GM12801 (cell line): ENCODE data around the gene PEX16.

ENCODE experiments used
- TF ChIP-seq, protein P1 (sequence below): IDR thresholded peaks from one replicate; pipeline ENCODE4 v1.5.1; 2011; ENCODE audit warnings: control low read depth; ENCODE audit not compliant: insufficient read length; ENCODE audit errors: extremely low read depth

PEX16 gene

DNA sequence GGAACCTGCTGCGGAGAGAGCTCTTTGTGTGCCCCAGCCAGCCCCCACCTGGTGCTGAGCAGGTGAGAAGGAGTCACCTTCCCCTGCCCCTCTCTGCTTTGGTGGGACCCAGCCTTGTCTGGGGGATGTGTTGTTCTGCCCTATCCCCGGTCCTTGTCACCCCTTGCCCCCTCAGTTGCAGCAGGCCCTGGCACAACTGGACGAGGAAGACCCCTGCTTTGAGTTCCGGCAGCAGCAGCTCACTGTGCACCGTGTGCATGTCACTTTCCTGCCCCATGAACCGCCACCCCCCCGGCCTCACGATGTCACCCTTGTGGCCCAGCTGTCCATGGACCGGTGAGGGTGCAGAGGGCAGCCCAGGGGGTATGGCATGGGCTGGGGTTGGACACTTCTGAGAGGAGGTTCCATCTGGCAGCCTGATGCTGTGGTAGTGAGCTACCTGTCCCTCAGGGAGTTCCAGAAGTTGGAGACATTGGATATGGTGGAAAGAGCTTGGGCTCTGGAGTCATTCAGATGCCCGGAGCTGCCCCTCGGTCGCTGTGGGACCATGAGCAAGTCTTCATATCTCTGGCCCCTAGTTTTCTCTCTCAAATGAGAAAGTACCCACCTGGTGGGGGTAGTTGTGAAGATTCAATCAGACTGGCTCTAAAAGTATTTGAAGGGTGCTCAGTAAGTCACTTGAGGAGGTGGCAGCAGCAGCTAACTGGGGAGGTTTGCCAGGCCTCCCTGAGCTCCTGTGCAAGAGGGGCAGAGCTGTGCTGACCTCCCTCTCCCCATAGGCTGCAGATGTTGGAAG lies 9.1 kb upstream of the PEX16 start:
- TF ChIP-seq, protein P1, sequence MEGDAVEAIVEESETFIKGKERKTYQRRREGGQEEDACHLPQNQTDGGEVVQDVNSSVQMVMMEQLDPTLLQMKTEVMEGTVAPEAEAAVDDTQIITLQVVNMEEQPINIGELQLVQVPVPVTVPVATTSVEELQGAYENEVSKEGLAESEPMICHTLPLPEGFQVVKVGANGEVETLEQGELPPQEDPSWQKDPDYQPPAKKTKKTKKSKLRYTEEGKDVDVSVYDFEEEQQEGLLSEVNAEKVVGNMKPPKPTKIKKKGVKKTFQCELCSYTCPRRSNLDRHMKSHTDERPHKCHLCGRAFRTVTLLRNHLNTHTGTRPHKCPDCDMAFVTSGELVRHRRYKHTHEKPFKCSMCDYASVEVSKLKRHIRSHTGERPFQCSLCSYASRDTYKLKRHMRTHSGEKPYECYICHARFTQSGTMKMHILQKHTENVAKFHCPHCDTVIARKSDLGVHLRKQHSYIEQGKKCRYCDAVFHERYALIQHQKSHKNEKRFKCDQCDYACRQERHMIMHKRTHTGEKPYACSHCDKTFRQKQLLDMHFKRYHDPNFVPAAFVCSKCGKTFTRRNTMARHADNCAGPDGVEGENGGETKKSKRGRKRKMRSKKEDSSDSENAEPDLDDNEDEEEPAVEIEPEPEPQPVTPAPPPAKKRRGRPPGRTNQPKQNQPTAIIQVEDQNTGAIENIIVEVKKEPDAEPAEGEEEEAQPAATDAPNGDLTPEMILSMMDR, result no peak

DNA sequence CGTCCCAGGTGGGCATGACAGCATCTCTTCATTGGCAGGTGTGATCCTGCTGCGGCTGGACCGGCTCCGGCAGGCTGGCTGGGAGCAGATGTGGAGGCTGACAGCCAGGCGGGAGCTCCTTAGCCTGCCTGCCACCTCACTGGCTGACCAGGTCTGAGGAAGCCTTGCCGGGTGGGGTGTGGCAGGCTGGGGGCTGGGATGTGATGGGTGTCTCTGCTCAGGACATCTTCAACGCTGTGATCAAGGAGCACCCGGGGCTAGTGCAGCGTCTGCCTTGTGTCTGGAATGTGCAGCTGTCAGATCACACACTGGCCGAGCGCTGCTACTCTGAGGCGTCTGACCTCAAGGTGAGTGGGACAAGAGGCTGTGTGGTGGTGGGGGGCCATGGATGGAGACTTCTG lies 8.3 kb upstream of the PEX16 start:
- TF ChIP-seq, protein P1, result no peak

DNA sequence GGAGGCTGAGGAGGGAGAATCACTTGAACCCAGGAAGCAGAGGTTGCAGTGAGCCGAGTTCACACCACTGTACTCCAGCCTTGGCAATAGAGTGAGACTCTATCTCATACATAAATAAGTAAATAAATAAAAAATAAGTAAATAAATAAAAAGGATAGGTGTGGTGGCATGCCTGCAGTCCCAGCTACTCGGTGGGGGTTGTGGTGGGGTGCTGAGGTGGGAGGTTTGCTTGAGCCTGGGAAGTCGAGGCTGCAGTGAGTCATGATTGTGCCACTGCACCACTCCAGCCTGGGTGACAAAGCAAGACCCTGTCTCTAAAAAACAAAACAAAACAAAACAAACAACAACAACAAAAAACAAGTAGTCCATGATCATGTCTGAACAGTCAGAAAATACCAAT lies 7.9 kb upstream of the PEX16 start:
- TF ChIP-seq, protein P1, result no peak

DNA sequence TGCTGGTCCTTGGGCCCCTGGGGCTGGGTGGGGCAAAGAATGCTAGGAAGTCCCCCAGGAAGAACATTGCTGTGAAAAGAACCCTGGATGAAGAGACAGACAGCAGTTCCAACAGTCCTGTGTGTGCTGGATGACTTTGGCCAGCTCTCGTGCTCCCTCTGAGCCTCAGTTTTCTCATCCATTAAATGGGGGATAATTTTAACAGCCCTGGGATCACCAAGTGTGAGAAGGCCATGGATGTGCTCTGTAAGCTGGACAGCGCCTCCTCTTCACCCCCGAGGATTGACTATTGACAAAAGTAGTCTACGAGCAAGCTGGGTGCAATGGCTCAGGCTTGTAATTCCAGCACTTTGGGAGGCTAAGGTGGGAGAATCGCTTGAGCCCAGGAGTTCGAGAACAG lies 7.2 kb upstream of the PEX16 start:
- TF ChIP-seq, protein P1, result no peak

DNA sequence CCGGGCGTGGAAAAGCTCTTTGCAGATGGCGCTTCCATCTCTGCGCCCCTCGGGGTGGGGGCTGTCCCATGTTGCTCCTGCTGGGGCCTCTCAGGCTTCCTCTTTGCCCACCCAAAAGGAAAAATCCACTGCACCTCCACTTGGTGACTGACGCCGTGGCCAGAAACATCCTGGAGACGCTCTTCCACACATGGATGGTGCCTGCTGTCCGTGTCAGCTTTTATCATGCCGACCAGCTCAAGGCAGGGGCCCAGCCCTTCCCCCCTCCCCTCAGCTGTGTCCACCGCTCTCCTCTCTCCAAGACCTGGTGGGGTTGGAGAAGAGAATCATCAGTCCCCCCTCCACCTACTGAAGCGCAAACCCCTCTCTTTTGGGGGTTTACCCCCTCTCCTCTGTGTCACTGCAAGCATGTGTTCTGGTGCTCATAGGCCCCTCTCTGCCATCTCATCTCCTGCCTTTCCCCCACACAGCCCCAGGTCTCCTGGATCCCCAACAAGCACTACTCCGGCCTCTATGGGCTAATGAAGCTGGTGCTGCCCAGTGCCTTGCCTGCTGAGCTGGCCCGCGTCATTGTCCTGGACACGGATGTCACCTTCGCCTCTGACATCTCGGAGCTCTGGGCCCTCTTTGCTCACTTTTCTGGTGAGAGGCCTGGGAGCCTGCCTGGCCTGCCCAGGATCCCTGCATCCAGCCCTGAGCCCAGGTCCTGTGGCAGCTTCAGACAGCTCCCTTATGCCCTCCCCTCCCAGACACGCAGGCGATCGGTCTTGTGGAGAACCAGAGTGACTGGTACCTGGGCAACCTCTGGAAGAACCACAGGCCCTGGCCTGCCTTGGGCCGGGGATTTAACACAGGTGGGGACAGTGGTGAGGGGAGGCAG lies 6.6 kb upstream of the PEX16 start:
- TF ChIP-seq, protein P1, result no peak

DNA sequence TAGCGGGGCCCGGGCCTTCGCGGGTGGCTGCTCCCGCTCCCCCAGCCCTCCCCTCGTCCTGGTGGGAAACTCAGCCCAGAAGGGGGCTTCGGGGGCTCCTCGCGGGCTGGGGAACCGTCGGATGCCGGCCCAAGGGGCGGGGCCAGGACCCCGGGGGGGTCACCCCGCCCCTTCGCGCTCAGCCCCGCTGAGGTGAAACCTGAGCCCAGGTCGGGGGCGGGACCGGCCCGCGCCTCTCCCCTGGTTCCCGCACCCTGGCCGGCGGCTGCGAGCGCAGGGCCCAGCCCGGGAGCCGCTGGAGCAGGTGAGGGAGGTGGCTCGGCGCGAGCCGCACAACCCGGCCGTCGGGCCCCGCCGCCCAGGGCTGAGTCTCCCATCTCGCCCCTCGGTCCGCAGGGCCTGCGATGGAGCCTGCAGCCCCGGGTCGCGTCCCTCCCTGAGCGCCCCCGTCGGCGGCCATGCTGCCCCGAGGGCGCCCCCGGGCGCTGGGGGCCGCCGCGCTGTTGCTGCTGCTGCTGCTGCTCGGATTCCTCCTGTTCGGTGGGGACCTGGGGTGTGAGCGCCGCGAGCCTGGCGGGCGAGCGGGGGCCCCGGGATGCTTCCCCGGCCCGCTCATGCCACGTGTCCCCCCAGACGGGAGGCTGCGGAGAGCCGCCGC lies 4.9 kb upstream of the PEX16 start, which contains the start of gene LARGE2:
TSS of gene LARGE2 (plus strand) at position 232 of the 658 bp plus-strand sequence. CDS start at position 459, 227 bp downstream.
- TF ChIP-seq, protein P1, result no peak
